ENCODE results near the gene FGFR1OP2. TPM values are rescaled to one million over a fixed set of nuclear protein-coding genes. Genes with fewer than 3 reads are reported as not detected.
A peak's percentile ranks its signal among the peaks of the same experiment; 100 is the strongest.

FGFR1OP2 gene
- total RNA-seq, 2 donors from 2014 or later = 55.6 to 68.5 TPM

GRCh38 chr12:27014859-27015729 lies 76.8 kb downstream of the FGFR1OP2 start:
- Mint-ChIP-seq H3K9me3 (no peaks in the 10 kb centered on the region), H3K4me3 (peak overlapping the region; percentile 83), H3K4me1 (ENCODE audit: low read depth in 2 of 2) (peaks cover 27 to 28% of the 10 kb centered on the region in 2 donors), H3K36me3 (no peaks in the 10 kb centered on the region), H3K27ac (peak overlapping the region; percentile 93 to 94), H3K27me3 (no peaks in the 10 kb centered on the region)
- ATAC-seq (no peak), DNase-seq (ENCODE audit: low spot score) (no peak)

- no peak for DNase-seq (ENCODE audit: low spot score)
- Mint-ChIP-seq H3K4me3 (peak overlapping the region; percentile 83), H3K9me3 (no peaks in the 10 kb centered on the region)
Measured at GRCh38 chr12:27015730-27016076, 77.4 kb downstream of the FGFR1OP2 start.

More at GRCh38 chr12:27015730-27016076, 77.4 kb downstream of the FGFR1OP2 start:
- H3K27me3 Mint-ChIP-seq = no peaks in the 10 kb centered on the region
- ATAC-seq = no peak
- H3K27ac Mint-ChIP-seq = peak overlapping the region; percentile 93 to 94
- peaks cover 24% of the 10 kb centered on the region in 2 donors for H3K4me1 Mint-ChIP-seq (ENCODE audit: low read depth in 2 of 2)
- H3K36me3 Mint-ChIP-seq = no peaks in the 10 kb centered on the region

Other genes with a start within 250 kb of the FGFR1OP2 start
- gene ITPR2, start 105.3 kb upstream of the FGFR1OP2 start, total RNA-seq = 10 to 100 TPM; 42.6 to 76.9 TPM
- gene INTS13, start 489 bp upstream of the FGFR1OP2 start, total RNA-seq = 10 to 100 TPM; 36.7 to 52.5 TPM
- 10 to 100 TPM; 36.4 to 42.2 TPM for gene TM7SF3, start 75.9 kb downstream of the FGFR1OP2 start, total RNA-seq
- 10 to 100 TPM; 31.6 to 35.5 TPM for gene MED21, start 84.1 kb downstream of the FGFR1OP2 start, total RNA-seq
- not detected for gene C12orf71, start 144.1 kb downstream of the FGFR1OP2 start, total RNA-seq

All from natural killer cell treated with Interleukin-12 subunit alpha and Interleukin-12 subunit beta and Interleukin-15 and Interleukin-18, amount 100 ng/mL, for 72 hours (primary cell).